ENCODE results near the gene BCAS3.

BCAS3 gene

GRCh38 chr17:60899115-60899514 is 221.5 kb downstream of the BCAS3 start:
- Histone ChIP-seq H3K9me3 (ENCODE audit: control insufficient read depth in 2 of 2, low read length in 2 of 2) (no peaks in the 10 kb centered on the region), H3K36me3 (ENCODE audit: control insufficient read depth in 2 of 2, insufficient read depth in 2 of 2, low read length in 2 of 2) (no peaks in the 10 kb centered on the region), H3K27ac (ENCODE audit: low read length) (no peak overlapping the region), H3K4me3 (ENCODE audit: low read length in 2 of 2) (no peak overlapping the region), H3K27me3 (ENCODE audit: control insufficient read depth in 1 of 2, insufficient read depth in 2 of 2, low read length in 2 of 2) (no peaks in the 10 kb centered on the region), H3K9ac (ENCODE audit: low read length in 2 of 2) (no peak overlapping the region), H3K4me1 (ENCODE audit: control insufficient read depth, insufficient read depth, low read length) (no peaks in the 10 kb centered on the region)

- no peaks in the 10 kb centered on the region for H3K9me3 ChIP-seq (ENCODE audit: control insufficient read depth in 2 of 2, low read length in 2 of 2)
- H3K9ac ChIP-seq (ENCODE audit: low read length in 2 of 2), result no peak overlapping the region
- H3K27ac ChIP-seq (ENCODE audit: low read length), result no peak overlapping the region
- H3K4me1 ChIP-seq (ENCODE audit: control insufficient read depth, insufficient read depth, low read length), result no peaks in the 10 kb centered on the region
- H3K27me3 ChIP-seq (ENCODE audit: control insufficient read depth in 1 of 2, insufficient read depth in 2 of 2, low read length in 2 of 2), result no peaks in the 10 kb centered on the region
- H3K4me3 ChIP-seq (ENCODE audit: low read length in 2 of 2), result no peak overlapping the region
- H3K36me3 ChIP-seq (ENCODE audit: control insufficient read depth in 2 of 2, insufficient read depth in 2 of 2, low read length in 2 of 2), result no peaks in the 10 kb centered on the region
Measured at GRCh38 chr17:60900688-60901087, 223.0 kb downstream of the BCAS3 start.

- H3K9me3 ChIP-seq (ENCODE audit: control insufficient read depth in 2 of 2, low read length in 2 of 2), result no peaks in the 10 kb centered on the region
- H3K4me1 ChIP-seq (ENCODE audit: control insufficient read depth, insufficient read depth, low read length), result no peaks in the 10 kb centered on the region
- H3K4me3 ChIP-seq (ENCODE audit: low read length in 2 of 2), result no peak overlapping the region
- H3K27me3 ChIP-seq (ENCODE audit: control insufficient read depth in 1 of 2, insufficient read depth in 2 of 2, low read length in 2 of 2), result no peaks in the 10 kb centered on the region
- no peak overlapping the region for H3K27ac ChIP-seq (ENCODE audit: low read length)
- no peak overlapping the region for H3K9ac ChIP-seq (ENCODE audit: low read length in 2 of 2)
- H3K36me3 ChIP-seq (ENCODE audit: control insufficient read depth in 2 of 2, insufficient read depth in 2 of 2, low read length in 2 of 2), result no peaks in the 10 kb centered on the region
Measured at GRCh38 chr17:60901242-60901641, 223.6 kb downstream of the BCAS3 start.

GRCh38 chr17:60901806-60902205 is 224.2 kb downstream of the BCAS3 start:
- Histone ChIP-seq H3K27me3 (ENCODE audit: control insufficient read depth in 1 of 2, insufficient read depth in 2 of 2, low read length in 2 of 2) (no peaks in the 10 kb centered on the region), H3K4me1 (ENCODE audit: control insufficient read depth, insufficient read depth, low read length) (no peaks in the 10 kb centered on the region), H3K4me3 (ENCODE audit: low read length in 2 of 2) (no peak overlapping the region), H3K9me3 (ENCODE audit: control insufficient read depth in 2 of 2, low read length in 2 of 2) (no peaks in the 10 kb centered on the region), H3K9ac (ENCODE audit: low read length in 2 of 2) (no peak overlapping the region), H3K36me3 (ENCODE audit: control insufficient read depth in 2 of 2, insufficient read depth in 2 of 2, low read length in 2 of 2) (no peaks in the 10 kb centered on the region), H3K27ac (ENCODE audit: low read length) (no peak overlapping the region)

GRCh38 chr17:60902399-60902798 is 224.7 kb downstream of the BCAS3 start:
- no peaks in the 10 kb centered on the region for H3K27me3 ChIP-seq (ENCODE audit: control insufficient read depth in 1 of 2, insufficient read depth in 2 of 2, low read length in 2 of 2)
- H3K4me3 ChIP-seq (ENCODE audit: low read length in 2 of 2), result no peak overlapping the region
- H3K4me1 ChIP-seq (ENCODE audit: control insufficient read depth, insufficient read depth, low read length), result no peaks in the 10 kb centered on the region
- H3K9me3 ChIP-seq (ENCODE audit: control insufficient read depth in 2 of 2, low read length in 2 of 2), result no peaks in the 10 kb centered on the region
- no peak overlapping the region for H3K9ac ChIP-seq (ENCODE audit: low read length in 2 of 2)
- no peaks in the 10 kb centered on the region for H3K36me3 ChIP-seq (ENCODE audit: control insufficient read depth in 2 of 2, insufficient read depth in 2 of 2, low read length in 2 of 2)
- H3K27ac ChIP-seq (ENCODE audit: low read length), result no peak overlapping the region

GRCh38 chr17:60904582-60904981 is 226.9 kb downstream of the BCAS3 start:
- H3K36me3 ChIP-seq (ENCODE audit: control insufficient read depth in 2 of 2, insufficient read depth in 2 of 2, low read length in 2 of 2), result no peaks in the 10 kb centered on the region
- H3K27ac ChIP-seq (ENCODE audit: low read length), result no peak overlapping the region
- no peaks in the 10 kb centered on the region for H3K27me3 ChIP-seq (ENCODE audit: control insufficient read depth in 1 of 2, insufficient read depth in 2 of 2, low read length in 2 of 2)
- H3K4me1 ChIP-seq (ENCODE audit: control insufficient read depth, insufficient read depth, low read length), result no peaks in the 10 kb centered on the region
- no peaks in the 10 kb centered on the region for H3K9me3 ChIP-seq (ENCODE audit: control insufficient read depth in 2 of 2, low read length in 2 of 2)
- no peak overlapping the region for H3K4me3 ChIP-seq (ENCODE audit: low read length in 2 of 2)
- no peak overlapping the region for H3K9ac ChIP-seq (ENCODE audit: low read length in 2 of 2)

- Histone ChIP-seq H3K9ac (ENCODE audit: low read length in 2 of 2) (no peak overlapping the region), H3K36me3 (ENCODE audit: control insufficient read depth in 2 of 2, insufficient read depth in 2 of 2, low read length in 2 of 2) (no peaks in the 10 kb centered on the region), H3K4me1 (ENCODE audit: control insufficient read depth, insufficient read depth, low read length) (no peaks in the 10 kb centered on the region), H3K4me3 (ENCODE audit: low read length in 2 of 2) (no peak overlapping the region), H3K27me3 (ENCODE audit: control insufficient read depth in 1 of 2, insufficient read depth in 2 of 2, low read length in 2 of 2) (no peaks in the 10 kb centered on the region), H3K27ac (ENCODE audit: low read length) (no peak overlapping the region), H3K9me3 (ENCODE audit: control insufficient read depth in 2 of 2, low read length in 2 of 2) (no peaks in the 10 kb centered on the region)
Measured at GRCh38 chr17:60905709-60906108, 228.1 kb downstream of the BCAS3 start.

GRCh38 chr17:60908324-60908723 is 230.7 kb downstream of the BCAS3 start:
- no peak overlapping the region for H3K9ac ChIP-seq (ENCODE audit: low read length in 2 of 2)
- no peaks in the 10 kb centered on the region for H3K4me1 ChIP-seq (ENCODE audit: control insufficient read depth, insufficient read depth, low read length)
- no peak overlapping the region for H3K4me3 ChIP-seq (ENCODE audit: low read length in 2 of 2)
- no peaks in the 10 kb centered on the region for H3K9me3 ChIP-seq (ENCODE audit: control insufficient read depth in 2 of 2, low read length in 2 of 2)
- no peak overlapping the region for H3K27ac ChIP-seq (ENCODE audit: low read length)
- no peaks in the 10 kb centered on the region for H3K27me3 ChIP-seq (ENCODE audit: control insufficient read depth in 1 of 2, insufficient read depth in 2 of 2, low read length in 2 of 2)
- no peaks in the 10 kb centered on the region for H3K36me3 ChIP-seq (ENCODE audit: control insufficient read depth in 2 of 2, insufficient read depth in 2 of 2, low read length in 2 of 2)

GRCh38 chr17:60909405-60909804 is 231.8 kb downstream of the BCAS3 start:
- no peaks in the 10 kb centered on the region for H3K9me3 ChIP-seq (ENCODE audit: control insufficient read depth in 2 of 2, low read length in 2 of 2)
- no peaks in the 10 kb centered on the region for H3K36me3 ChIP-seq (ENCODE audit: control insufficient read depth in 2 of 2, insufficient read depth in 2 of 2, low read length in 2 of 2)
- no peak overlapping the region for H3K27ac ChIP-seq (ENCODE audit: low read length)
- no peaks in the 10 kb centered on the region for H3K4me1 ChIP-seq (ENCODE audit: control insufficient read depth, insufficient read depth, low read length)
- H3K27me3 ChIP-seq (ENCODE audit: control insufficient read depth in 1 of 2, insufficient read depth in 2 of 2, low read length in 2 of 2), result no peaks in the 10 kb centered on the region
- H3K4me3 ChIP-seq (ENCODE audit: low read length in 2 of 2), result no peak overlapping the region
- no peak overlapping the region for H3K9ac ChIP-seq (ENCODE audit: low read length in 2 of 2)

GRCh38 chr17:60910415-60910814 is 232.8 kb downstream of the BCAS3 start:
- Histone ChIP-seq H3K4me1 (ENCODE audit: control insufficient read depth, insufficient read depth, low read length) (no peaks in the 10 kb centered on the region), H3K4me3 (ENCODE audit: low read length in 2 of 2) (no peak overlapping the region), H3K27me3 (ENCODE audit: control insufficient read depth in 1 of 2, insufficient read depth in 2 of 2, low read length in 2 of 2) (no peaks in the 10 kb centered on the region), H3K36me3 (ENCODE audit: control insufficient read depth in 2 of 2, insufficient read depth in 2 of 2, low read length in 2 of 2) (no peaks in the 10 kb centered on the region), H3K9ac (ENCODE audit: low read length in 2 of 2) (no peak overlapping the region), H3K9me3 (ENCODE audit: control insufficient read depth in 2 of 2, low read length in 2 of 2) (no peaks in the 10 kb centered on the region), H3K27ac (ENCODE audit: low read length) (no peak overlapping the region)

GRCh38 chr17:60914078-60914477 is 236.4 kb downstream of the BCAS3 start:
- Histone ChIP-seq H3K27ac (ENCODE audit: low read length) (no peak overlapping the region), H3K9me3 (ENCODE audit: control insufficient read depth in 2 of 2, low read length in 2 of 2) (peaks cover 0 to 4% of the 10 kb centered on the region in 2 donors), H3K4me3 (ENCODE audit: low read length in 2 of 2) (no peak overlapping the region), H3K27me3 (ENCODE audit: control insufficient read depth in 1 of 2, insufficient read depth in 2 of 2, low read length in 2 of 2) (no peaks in the 10 kb centered on the region), H3K4me1 (ENCODE audit: control insufficient read depth, insufficient read depth, low read length) (no peaks in the 10 kb centered on the region), H3K36me3 (ENCODE audit: control insufficient read depth in 2 of 2, insufficient read depth in 2 of 2, low read length in 2 of 2) (no peaks in the 10 kb centered on the region), H3K9ac (ENCODE audit: low read length in 2 of 2) (no peak overlapping the region)
